Right ventricle myocardium inferior (tissue), 1 donor: ENCODE data around the gene CCSER2. TPM values are rescaled to one million over a fixed set of nuclear protein-coding genes. Genes with fewer than 3 reads are reported as not detected.

Experiments
- ATAC-seq: fragments of 200-7000 bp; cut with Tn5 transposase; one replicate; pipeline ENCODE4 v1.9.1; 2020; ENCODE audit warnings: mild to moderate bottlenecking, moderate library complexity
- DNase-seq: peaks from one replicate; pipeline ENCODE4 v3.0.0; 2021; ENCODE audit errors: missing footprints
- intact Hi-C: fragments of 100-400 bp; cut with DNase I; formaldehyde crosslinking; loops from one replicate; pipeline ENCODE4 v1.11.0; 2022
- total RNA-seq: library from RNA; stranded (reverse); fragmentation: NEBNext Ultra II Directional; extraction: Animal tissue kit (Norgen Biotek cat#: 25700); gene quantifications from one replicate; pipeline ENCODE4 v1.2.1, GENCODE V29; 2021
- donor health status: DM: no; HTN: yes; CAD: no; lungs with severe emphysema.

Gene CCSER2
- total RNA-seq, 1 donor from 2014 or later = 163 TPM

DNA sequence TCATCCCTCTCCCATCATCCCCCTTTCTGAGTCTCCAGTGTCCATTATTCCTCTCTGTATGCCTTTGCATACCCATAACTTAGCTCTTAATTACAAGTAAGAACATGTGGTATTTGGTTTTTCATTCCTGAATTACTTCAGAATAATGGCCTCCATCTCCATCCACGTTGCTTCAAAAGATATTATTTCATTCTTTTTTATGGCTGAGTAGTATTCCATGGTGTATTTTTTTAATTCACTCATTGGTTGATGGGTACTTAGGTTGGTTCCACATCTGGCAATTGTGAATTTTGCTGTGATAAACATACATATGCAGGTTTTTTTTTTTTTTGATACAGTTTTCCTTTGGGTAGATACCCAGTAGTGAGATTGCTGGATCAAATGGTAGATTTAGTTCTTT, 40.4 kb downstream of the CCSER2 start:
- DNase-seq (no peak), ATAC-seq (no peak)
- intact Hi-C loops = no loop called here

GRCh38 chr10:84370283-84370682, 41.9 kb downstream of the CCSER2 start:
- no peak for DNase-seq
- intact Hi-C loops = no loop called here
- no peak for ATAC-seq

- intact Hi-C loops = no loop called here
- no peak for ATAC-seq
- DNase-seq = no peak
Observed at GRCh38 chr10:84371944-84372343, 43.6 kb downstream of the CCSER2 start.

GRCh38 chr10:84373000-84373399, 44.6 kb downstream of the CCSER2 start:
- intact Hi-C loops = no loop called here
- DNase-seq (no peak), ATAC-seq (no peak)

DNA sequence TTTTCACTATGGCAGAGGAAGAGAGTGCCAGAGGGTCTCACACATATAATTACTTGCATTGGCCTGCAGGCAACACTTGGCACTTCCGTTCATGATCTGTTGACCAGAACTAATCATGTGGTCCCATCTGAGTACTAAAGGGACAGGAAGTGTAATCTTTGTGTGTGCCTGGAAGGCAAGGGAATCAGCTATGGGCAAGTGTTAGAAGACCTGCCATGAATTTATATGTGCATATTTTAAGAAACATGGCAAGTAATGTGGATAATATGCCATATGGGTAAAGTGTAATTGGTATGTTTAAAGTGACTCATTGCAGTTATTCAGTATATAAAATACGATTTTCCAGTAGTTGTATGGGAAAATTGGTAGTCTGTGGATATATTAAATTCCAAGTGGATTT, 46.1 kb downstream of the CCSER2 start:
- intact Hi-C loops = loop anchor here (2.0 kb wide), 1 partner anchor 110 kb away; no protein-coding TSS in a partner anchor
- DNase-seq (no peak), ATAC-seq (no peak)

GRCh38 chr10:84375011-84375410, 46.6 kb downstream of the CCSER2 start:
- ATAC-seq (no peak), DNase-seq (no peak)
- intact Hi-C loops = loop anchor here (1.0 to 2.0 kb wide), 2 partner anchors 110 to 162 kb away; no protein-coding TSS in a partner anchor

- intact Hi-C loops = loop anchor here (1.0 to 2.0 kb wide), 2 partner anchors 111 to 161 kb away; no protein-coding TSS in a partner anchor
- no peak for ATAC-seq
- DNase-seq = no peak
Observed at GRCh38 chr10:84375881-84376280, 47.5 kb downstream of the CCSER2 start.

DNA sequence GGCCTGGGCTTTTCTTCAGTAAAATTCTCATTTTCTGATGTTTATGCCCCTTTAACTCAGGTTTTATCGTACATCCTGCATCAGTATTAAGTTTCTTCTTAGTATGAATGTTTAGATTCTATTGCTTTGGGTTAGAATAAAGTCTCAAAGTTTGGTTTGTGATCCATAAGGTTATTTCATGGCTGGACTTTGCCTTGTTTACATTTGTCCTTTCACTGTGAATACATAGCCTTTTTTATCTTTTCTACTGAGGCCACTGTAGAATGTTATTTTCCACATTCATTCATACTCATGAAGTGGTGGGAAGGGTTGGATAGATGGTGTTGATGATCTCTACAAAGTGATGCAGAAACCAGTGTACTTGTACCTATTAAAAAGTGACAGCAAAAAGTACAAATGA, 59.8 kb downstream of the CCSER2 start:
- ATAC-seq (no peak), DNase-seq (no peak)
- intact Hi-C loops = no loop called here

DNA sequence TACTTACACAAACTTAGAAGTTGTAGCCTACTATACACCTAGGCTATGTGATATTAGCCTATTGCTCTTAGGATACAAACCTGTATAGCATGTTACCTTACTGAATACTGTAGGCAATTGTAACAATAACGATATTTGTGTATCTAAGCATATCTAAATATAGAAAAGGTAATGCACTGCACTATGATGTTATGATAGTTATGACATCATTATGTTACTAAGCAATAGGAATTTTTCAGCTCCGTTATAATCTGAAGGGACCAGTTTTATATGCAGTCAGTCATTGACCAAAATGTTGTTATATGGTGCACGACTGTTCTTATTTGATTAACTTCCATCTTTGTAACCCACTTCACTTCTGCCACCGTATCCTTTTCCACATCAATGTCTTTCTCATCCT, 62.0 kb downstream of the CCSER2 start:
- ATAC-seq (no peak), DNase-seq (no peak)
- intact Hi-C loops = no loop called here

GRCh38 chr10:84391326-84391725, 62.9 kb downstream of the CCSER2 start:
- DNase-seq (no peak), ATAC-seq (no peak)
- intact Hi-C loops = no loop called here

- ATAC-seq = no peak
- no peak for DNase-seq
- intact Hi-C loops = no loop called here
Observed at GRCh38 chr10:84392181-84392580, 63.8 kb downstream of the CCSER2 start.

GRCh38 chr10:84395581-84395980, 67.2 kb downstream of the CCSER2 start:
- DNase-seq (no peak), ATAC-seq (no peak)
- intact Hi-C loops = no loop called here

DNA sequence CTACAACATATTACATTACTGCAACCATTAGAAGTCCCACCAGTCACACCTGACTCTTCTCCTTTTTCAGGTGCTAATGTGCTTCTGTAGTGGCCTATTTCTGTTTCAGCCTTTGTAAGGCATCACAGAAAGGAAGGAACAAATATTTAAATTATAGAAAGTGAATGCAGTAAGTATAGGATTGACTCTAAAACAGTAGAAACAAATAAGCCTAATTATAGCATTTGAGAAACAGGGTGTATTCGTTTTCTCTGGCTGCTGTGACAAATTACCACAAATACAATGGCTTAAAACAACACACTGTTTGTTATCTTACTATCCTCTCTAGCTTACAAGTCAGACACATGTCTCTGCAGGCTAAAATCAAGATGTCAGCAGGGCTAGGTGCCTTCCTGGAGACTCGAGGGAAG, 69.4 kb downstream of the CCSER2 start:
- no peak for ATAC-seq
- intact Hi-C loops = no loop called here
- no peak for DNase-seq

DNA sequence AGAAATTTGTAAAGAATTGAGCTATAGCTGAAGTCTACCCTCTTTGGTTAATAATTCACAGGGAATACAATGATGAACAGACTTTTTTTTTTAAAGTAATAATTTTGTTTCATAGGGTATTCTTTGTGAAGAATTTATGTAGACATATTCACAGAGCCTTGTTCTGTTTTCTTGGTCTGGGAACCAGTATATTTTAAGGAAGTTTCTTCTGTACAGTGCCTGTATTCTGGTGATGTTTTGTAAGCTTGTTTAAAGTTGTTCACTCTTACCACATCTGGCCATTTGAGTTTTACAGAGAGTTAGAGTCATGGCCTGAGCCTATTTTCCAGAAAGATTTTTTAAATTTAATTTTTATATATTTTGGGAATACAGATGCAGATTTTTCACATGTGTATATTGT, 70.3 kb downstream of the CCSER2 start:
- ATAC-seq (no peak), DNase-seq (no peak)
- intact Hi-C loops = no loop called here

DNA sequence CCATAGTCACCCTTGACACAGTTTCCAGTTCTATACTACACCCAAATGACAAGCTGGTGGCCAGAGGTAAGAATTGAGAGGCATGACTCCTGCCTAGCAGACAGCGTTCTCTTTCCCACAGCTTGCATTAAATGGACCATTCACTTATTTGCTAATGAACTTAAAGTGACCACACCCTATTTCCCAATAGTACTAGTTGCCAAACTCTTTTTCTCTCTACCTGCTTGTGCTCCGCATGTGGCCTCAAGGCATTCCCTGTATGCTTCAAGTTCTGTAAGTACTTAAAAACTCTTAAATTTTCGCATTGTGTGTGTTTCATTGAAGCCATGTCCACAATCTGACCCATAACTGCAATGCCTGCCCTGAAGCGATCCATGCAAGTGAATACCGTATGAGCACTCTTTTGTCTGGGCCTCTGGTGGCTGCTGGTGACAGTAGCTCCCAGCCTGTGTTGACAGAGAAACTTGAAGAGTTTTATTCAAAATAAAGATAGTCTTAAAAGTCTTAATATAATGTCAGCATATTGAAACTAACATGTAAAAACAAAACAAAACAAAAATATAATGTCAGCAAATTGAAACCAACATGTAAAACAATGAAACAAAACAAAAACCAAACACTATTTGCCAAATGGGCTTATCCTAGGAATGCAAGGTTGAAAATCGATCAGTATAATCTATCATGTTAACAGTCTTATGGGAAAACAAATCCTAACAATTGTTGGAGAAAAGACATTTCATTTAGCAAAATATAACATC, 73.6 kb downstream of the CCSER2 start:
- DNase-seq (no peak), ATAC-seq (no peak)
- intact Hi-C loops = no loop called here

DNA sequence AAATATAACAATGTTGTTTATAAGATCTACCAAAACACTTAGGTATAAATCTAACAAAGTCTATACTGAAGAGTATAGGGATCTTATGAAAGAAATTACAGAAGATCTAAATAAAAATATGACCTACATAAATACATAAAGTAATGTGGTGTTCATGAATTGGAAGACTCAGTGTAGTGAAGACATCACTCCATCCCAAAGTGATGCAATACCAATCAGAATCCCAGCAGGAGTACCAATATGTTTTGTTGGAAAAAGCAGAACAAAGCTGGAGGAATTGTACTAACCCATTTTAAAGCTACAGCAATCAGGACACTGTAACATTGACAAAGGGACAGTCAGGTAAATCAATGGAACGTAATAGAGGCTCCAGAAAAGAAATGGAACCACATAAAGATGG, 76.4 kb downstream of the CCSER2 start:
- intact Hi-C loops = no loop called here
- DNase-seq (no peak), ATAC-seq (no peak)

- ATAC-seq (no peak), DNase-seq (no peak)
- intact Hi-C loops = no loop called here
Observed at GRCh38 chr10:84405662-84406061, 77.3 kb downstream of the CCSER2 start.

DNA sequence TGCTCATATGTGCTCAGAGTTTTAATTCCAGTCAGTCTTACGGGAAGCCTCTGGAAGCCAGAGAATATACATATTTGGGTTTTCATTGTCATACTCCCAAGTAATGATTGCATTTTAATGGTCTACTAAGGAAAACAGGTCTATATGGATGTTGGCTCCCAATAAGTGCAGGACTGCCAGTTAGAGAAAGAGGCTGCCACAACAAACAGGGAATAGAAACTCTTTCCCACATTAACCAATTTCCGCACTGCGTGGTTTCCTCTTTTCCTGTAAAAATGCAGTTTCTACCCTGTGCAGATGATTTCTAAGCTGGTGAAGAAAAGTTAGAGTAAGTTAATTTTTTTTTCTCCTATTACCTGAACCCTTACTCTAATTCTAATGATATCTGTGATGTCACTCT, 78.2 kb downstream of the CCSER2 start:
- no peak for ATAC-seq
- intact Hi-C loops = no loop called here

GRCh38 chr10:84407388-84408049, 79.1 kb downstream of the CCSER2 start:
- no peak for ATAC-seq
- peak; percentile 37 for DNase-seq

More for the DNA sequence above, 78.2 kb downstream of the CCSER2 start:
- DNase-seq = no peak

DNA sequence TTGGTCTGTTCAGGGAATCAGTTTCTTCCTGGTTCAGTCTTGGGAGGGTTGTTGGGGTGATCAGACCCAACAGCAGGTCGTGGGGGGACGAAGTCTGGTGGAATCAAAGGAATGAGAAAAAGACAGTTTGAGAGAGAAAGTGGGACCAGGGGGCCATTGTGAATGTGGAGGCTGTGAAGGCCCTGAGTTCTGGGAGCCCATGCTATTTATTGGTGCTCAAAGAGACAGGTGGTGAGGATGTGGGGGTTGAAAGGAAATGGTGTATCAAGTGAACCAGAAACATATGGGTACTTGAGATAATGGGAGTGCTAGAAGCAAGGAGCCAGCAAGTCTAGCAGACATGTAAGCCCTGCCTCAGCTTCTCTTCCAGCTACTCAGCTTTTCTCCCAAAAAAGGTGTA, 84.1 kb downstream of the CCSER2 start:
- no peak for ATAC-seq

More at GRCh38 chr10:84407388-84408049, 79.1 kb downstream of the CCSER2 start:
- intact Hi-C loops = no loop called here

More for the DNA sequence above, 84.1 kb downstream of the CCSER2 start:
- intact Hi-C loops = no loop called here
- DNase-seq = no peak
